GM12873 (cell line): Measurements from ENCODE around the gene GABBR1.

Source experiments
- TF ChIP-seq, protein P1 (sequence below): IDR thresholded peaks from 2 replicates; pipeline ENCODE4 v1.5.1; 2012; ENCODE audit warnings: low read depth, mild to moderate bottlenecking, moderate library complexity, low read length, control low read depth; ENCODE audit not compliant: insufficient read depth; ENCODE audit errors: missing control alignments

Gene GABBR1

DNA sequence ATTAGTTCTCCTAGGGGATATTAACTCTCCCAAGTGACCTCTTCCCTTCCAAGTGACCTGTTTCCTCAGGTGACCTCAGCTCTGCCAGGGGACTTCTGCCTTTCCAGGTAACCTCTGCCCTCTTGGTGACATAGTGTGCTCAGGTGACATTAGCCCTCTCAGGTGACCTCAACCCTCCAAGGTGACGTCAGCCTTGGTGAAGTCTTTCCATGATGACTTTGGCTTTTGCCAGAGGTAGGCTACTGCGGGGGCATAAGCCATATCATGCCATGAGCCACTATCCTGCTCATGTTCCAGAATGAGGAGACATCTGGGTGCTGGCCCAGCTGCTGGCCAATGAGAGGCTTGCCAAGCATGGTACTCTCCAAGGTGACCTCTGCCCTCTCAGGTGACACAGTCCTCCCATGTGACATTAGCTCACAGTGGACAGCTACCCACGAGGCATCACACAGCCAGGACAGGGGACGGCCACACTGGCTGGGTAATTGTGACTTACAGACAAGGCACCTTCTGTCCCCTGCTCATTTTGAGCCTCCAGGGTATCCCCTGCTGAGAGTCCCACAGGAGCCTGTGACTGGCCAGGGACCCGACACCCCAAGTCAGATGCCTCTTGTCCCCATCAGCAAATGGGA lies 104.6 kb downstream of the GABBR1 start:
- TF ChIP-seq, protein P1, sequence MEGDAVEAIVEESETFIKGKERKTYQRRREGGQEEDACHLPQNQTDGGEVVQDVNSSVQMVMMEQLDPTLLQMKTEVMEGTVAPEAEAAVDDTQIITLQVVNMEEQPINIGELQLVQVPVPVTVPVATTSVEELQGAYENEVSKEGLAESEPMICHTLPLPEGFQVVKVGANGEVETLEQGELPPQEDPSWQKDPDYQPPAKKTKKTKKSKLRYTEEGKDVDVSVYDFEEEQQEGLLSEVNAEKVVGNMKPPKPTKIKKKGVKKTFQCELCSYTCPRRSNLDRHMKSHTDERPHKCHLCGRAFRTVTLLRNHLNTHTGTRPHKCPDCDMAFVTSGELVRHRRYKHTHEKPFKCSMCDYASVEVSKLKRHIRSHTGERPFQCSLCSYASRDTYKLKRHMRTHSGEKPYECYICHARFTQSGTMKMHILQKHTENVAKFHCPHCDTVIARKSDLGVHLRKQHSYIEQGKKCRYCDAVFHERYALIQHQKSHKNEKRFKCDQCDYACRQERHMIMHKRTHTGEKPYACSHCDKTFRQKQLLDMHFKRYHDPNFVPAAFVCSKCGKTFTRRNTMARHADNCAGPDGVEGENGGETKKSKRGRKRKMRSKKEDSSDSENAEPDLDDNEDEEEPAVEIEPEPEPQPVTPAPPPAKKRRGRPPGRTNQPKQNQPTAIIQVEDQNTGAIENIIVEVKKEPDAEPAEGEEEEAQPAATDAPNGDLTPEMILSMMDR, result no peak

DNA sequence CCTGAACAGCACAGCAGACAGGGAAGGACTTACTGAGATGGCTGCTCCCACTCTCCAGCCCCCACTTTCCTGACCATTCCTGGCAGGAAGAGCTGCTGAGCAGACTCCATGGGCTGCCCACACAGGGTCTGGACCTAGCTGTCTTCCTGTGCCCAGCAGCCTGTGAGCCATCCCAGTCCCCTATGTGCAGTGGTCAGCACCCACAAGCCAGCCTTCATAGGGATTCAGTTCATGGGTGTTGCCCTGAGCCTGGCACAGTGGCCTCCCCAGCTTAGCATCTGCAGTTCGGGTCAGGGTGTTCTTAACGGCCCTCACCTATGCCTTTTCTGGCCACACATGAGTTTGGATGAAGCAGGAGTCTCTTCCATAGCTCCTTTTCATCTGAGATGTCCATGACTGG lies 105.4 kb downstream of the GABBR1 start:
- TF ChIP-seq, protein P1, result no peak

DNA sequence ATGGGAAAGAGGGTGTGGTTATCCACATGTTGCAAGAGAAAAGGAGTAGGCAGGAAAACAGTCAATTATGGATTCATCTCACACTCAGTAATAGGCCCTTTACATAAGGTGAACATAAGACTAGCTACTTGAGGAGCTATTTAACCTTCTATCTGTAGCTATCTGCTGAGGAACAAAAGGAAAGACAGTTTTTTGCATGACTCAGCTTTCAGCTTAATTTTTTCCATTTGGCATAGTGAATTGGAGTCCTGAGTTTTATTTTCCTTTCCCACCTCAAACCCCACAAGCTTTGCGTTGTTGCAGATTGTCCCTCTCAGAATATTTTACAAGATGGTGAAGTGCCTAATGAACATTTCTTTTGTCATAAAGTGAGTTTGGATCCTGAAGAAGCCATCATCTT lies 105.9 kb downstream of the GABBR1 start:
- TF ChIP-seq, protein P1, result no peak

DNA sequence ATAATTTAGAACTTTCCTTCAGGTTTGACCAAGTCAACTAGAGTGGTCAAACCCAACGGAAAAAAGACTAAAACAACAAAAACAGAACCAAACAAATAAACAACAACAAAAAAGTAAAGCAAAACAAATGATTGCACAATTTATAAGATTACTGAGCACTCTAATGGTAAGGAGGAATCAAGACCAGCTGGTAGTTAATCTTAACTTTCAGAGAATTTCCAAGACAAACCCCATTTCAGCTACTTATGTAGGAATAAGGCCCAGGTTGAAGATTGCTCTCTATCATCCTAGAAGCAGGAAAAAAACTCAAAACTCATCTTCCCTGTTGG lies 107.7 kb downstream of the GABBR1 start:
- TF ChIP-seq, protein P1, result no peak

DNA sequence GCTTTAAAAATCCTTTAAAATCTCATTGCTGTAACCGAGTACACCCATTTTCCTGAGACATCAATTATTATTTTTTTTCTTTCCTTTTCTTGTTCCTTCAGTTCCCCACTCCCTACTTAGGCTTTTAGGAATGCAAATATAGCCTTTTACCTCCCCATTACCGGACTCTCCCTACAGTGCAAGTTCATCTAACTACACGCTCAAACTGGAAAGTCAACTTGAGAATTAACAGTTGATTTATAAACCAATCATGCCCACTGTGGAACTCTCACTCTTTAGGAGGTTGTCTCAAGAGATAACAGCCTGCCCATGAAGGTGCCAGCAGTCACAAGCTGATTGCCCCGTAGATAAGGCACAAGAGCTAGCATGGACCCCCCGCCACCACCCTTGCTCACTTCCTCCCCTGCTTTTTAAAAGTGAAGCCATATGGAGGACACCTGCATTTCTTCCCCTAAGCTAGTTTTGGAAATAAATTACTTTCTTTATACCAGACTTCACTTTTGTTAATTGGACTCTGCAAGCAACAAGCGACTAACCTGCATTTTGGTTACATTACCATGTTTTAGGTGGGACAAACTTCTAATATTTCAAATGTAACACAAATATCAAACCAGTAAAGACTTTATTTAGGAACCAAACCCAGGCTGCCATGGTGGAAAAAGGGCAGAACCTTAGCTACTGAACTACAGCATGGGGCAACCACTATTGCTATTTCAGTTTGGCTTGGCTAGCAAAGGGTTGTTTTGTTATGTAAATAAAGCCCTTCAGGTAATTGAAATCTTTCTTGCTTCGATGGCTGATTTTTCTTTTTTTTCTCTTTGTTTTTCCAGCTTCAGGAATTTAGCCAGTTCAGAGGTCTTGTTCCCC lies 108.3 kb downstream of the GABBR1 start:
- TF ChIP-seq, protein P1, result no peak

DNA sequence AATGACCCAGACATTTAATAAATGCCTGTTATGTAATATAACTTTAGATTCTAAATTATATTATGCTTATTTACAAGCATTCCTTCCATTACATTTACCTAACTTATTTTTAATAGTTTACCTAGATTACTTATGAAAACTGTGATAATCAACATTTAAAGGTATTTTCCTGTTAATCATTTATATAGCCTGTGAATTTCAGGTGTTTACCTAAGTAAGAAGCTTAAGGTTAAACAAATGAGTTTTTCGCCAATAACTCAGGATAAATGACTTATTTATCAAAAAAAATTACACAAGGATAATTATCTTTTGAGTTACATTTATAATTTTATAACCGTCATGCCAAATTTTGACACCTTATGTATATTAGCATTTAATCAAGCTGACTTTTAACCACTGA lies 108.9 kb downstream of the GABBR1 start:
- TF ChIP-seq, protein P1, result no peak

DNA sequence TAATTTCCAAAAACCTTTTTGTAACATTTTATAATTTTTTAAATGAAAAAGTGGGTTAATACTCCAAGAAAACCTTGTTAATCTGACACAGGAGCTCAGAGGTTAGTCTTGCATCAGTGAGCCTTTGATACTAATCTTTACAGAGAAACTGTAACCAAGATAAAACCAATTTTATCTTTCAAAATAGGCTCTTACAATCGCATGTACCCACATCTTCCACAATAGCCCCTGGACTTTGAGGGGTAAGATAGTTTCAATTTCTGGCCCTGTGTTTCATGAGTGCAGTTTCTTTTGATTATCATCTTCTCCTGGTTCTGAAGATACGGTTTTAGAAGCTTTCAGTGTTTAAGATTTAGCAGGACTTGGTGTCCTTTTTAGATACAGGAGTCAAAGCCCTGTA lies 110.8 kb downstream of the GABBR1 start:
- TF ChIP-seq, protein P1, result no peak
